ENCODE measurements around the gene MGAT5.

Gene MGAT5

DNA sequence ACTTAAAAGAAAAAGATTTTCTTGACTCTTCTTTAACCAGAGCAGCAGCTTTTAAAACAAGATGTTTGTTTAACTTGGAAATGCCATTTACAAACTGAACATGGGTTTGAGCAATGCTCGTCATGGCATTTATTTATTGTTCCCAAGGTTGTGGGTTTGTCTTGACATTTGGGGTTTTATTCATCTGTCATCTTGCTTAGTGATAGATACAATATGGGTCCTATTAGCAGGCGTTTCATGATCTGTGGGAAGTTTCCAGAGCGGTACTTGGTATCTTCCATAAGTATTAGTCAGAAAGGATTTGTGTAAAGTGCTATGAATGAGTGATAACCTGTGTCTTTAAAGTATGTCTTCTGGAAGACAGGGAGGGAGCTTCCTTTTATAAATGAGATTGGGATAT is 29.9 kb upstream of the MGAT5 start:
- no peak for TF ChIP-seq ZNF274 (IDR thresholded peaks at IDR 0.05; ENCODE audit: low read depth, low read length)
- H3K4me3 ChIP-seq (ENCODE audit: low read length): no peak overlapping the region

DNA sequence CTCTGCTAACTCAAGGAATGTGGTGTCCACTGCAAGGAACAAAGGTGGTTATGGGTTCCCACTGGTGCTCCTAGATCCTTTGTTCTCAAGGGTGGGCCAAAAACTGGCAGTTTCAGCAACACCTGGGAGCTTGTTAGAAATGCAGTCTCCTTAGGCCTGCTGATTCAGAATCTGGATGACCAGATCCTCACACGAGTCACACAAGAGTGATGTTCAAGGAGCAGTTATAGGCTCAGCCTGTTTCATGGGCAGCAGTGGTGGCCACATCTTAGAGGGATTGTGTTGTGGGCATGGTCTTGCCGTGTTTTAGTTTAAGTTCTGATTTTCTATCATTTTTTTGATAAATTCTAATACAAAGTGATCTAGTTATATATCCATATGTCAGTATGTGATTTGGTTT is 28.7 kb upstream of the MGAT5 start:
- TF ChIP-seq ZNF274 (IDR thresholded peaks at IDR 0.05; ENCODE audit: low read depth, low read length): no peak
- no peak overlapping the region for H3K4me3 ChIP-seq (ENCODE audit: low read length)

DNA sequence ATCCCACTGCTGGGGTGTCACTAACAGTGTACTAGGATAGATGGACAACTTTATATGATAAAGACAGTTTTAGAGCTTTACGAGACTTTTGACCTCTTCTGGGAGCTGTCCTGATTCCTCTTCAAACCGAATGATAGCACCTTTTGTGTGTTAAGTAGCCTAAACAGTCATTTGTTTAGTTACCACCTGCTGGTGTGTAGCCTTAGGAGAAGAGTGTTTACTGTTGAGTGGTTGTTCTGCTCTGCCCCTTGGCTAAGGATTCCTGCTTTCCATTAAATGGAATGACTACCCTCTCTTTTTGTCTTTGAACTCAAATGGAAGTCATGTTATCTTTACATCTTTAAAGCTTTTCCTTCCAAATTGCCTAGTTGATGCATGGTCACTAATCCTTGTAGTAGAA is 28.0 kb upstream of the MGAT5 start:
- no peak overlapping the region for H3K4me3 ChIP-seq (ENCODE audit: low read length)
- no peak for TF ChIP-seq ZNF274 (IDR thresholded peaks at IDR 0.05; ENCODE audit: low read depth, low read length)

DNA sequence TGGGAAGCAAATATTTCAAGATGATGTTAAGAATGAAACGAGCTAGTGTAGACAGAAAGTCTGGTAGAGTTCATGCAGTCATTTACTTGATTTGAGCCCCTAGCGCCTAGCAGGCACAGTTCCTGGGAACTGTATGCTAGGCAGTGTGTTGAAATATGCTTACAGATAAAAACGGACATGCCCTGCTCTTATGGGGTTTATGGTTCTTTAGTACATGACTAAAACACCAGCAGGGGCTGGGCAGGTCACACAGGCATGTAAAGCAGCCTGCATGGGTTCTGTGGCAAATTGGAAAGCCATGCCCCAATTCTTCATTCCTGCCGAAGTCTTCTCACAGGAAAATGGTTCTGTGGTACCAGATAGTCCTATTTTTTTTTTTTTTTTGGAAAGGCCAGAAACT is 27.3 kb upstream of the MGAT5 start:
- TF ChIP-seq ZNF274 (IDR thresholded peaks at IDR 0.05; ENCODE audit: low read depth, low read length): no peak
- H3K4me3 ChIP-seq (ENCODE audit: low read length): no peak overlapping the region

DNA sequence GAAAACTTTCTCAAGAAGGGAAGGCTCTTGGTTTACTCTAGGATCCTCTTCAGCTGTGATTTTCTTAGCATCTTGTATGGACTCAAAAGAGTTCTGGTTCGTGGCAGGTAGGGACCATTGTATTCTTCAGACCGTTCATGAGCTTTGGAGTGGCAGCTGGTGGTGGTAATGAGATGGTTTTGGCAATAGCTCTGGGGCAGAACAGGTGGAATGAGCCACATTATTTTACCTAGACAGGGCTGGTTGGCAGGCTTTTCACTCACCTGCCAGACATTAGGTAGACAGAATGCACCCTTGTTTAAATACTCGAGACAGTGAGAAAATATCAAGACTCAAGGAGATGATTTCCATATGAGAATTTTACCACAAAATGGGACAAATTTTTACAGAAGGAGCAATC is 26.2 kb upstream of the MGAT5 start:
- no peak for TF ChIP-seq ZNF274 (IDR thresholded peaks at IDR 0.05; ENCODE audit: low read depth, low read length)
- no peak overlapping the region for H3K4me3 ChIP-seq (ENCODE audit: low read length)

DNA sequence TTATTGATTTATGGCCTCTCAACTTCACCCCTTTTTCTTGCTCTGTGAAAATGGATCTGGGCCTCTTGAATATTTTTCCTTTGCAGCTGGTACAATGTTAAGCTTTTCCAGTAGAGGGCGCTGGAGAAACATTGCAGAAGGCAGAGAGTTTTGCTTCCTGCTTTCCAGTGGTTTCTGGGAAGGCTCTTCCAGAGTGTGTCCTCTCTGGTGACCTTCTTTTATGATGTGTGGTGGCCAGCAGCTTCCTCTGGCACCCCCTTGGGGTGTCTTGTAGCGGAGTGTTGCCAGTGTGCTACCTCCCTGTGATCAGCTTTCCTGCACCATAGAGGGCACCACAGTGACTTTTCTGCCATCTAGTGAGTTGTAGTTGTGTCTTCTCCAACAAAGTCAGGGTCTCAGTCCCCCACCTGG is 25.4 kb upstream of the MGAT5 start:
- H3K4me3 ChIP-seq (ENCODE audit: low read length): no peak overlapping the region
- TF ChIP-seq ZNF274 (IDR thresholded peaks at IDR 0.05; ENCODE audit: low read depth, low read length): no peak

DNA sequence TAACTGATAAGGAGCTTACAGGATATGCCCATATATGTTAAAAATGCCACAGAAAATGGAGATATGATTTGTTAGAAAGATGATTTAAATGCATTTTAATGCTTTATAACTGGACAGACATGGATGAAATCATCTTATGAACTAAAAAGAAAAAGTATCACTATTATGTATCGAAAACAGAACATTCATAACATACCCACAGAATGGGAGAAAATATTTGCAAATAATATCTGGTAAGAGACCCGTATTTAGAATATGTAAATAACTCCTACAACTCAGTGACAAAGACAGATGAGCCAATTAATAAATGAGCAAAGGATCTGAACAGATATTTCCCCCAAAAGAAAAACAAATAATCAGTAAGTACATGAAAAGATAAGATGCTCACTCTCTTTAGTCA is 24.3 kb upstream of the MGAT5 start:
- TF ChIP-seq ZNF274 (IDR thresholded peaks at IDR 0.05; ENCODE audit: low read depth, low read length): no peak
- H3K4me3 ChIP-seq (ENCODE audit: low read length): no peak overlapping the region

DNA sequence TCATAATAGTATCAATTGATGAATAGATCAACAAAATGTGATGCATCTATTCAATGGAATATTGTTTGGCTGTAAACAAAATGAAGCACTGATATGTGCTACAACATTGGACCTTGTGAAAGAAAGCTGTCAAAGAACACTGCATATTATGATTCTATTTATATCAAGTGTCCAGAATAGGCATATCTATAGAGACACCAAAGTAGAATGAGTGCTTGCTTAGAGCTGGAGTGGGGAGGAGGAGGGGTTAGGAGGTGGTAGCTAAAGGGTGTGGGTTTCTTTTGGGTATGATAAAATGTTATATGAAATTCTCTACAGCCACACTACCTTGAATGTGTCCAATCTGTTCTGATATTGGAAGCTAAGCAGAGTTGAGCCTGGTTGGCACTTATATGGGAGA is 23.0 kb upstream of the MGAT5 start:
- no peak overlapping the region for H3K4me3 ChIP-seq (ENCODE audit: low read length)
- TF ChIP-seq ZNF274 (IDR thresholded peaks at IDR 0.05; ENCODE audit: low read depth, low read length): no peak

DNA sequence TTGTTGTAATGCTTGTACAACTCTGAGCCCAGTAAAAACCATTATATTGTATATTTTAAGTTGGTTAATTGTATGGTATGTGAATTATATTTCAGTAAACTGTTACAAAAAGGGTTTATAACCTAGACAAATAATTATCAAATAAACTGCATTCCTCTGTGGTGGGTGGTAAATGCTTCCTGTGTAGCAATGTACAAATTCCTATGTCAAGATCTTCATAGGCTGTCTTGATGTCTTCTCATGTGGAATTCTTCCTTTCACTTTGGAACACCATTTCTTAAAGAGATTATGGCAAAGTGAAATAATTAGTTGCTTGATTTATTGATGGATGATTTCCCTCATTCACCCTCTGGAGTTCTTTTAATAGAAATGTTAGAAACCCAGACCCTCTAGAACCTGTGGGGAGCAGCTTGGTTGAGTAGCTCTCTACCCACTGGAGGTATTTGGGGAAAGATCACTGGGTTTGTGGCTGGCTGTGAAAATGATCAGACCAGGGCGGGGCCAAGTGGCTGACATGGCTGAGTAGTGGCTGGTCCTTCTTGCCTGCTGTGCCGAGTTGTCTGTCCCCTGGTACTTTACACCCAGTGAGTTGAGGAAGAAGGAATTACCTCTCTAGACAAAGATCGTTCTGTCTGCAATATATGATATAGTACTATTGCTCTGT is 22.4 kb upstream of the MGAT5 start:
- no peak for TF ChIP-seq ZNF274 (IDR thresholded peaks at IDR 0.05; ENCODE audit: low read depth, low read length)

DNA sequence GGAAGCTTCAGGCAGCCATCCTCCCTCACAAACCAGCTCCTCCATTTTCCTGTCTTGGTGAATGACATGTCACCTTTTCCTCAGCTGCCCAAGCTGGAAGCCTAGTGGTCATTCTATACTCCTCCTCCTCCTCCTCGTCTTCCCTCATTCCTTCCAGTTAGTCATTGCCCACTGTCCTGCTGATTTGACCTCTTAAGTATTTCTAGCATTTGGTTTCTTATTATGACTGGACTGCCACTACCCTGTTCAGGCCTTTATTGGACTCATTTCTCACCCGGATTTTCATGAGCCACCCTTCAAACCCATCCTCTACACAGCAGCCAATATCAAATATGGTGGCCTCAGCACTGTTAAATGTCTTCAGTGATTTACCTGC is 21.9 kb upstream of the MGAT5 start:
- H3K4me3 ChIP-seq (ENCODE audit: low read length): peak overlapping the region; percentile 21; the same call in 1 of the 2 replicates

More for the DNA sequence above, 22.4 kb upstream of the MGAT5 start:
- H3K4me3 ChIP-seq (ENCODE audit: low read length): peak overlapping the region; percentile 21; the same call in 1 of the 2 replicates

DNA sequence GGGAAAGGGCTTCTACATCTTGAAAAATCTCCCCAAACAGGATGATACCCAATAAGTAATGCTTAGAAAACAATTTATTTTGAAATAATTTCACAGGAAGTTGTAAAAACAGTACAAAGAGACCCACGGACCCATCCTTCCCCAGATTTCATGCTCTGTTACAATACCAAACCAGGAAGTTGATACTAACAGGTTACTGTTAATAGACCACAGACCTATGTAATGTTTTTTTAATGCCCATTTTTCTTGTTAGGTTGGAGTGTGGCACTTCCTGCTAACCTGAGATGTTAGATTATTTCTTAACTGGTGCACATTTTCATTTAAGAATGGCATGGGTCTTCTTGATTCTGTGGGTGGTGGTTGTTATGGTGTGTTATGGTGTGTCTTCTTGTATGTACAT is 21.4 kb upstream of the MGAT5 start:
- no peak for TF ChIP-seq ZNF274 (IDR thresholded peaks at IDR 0.05; ENCODE audit: low read depth, low read length)
- H3K4me3 ChIP-seq (ENCODE audit: low read length): no peak overlapping the region; the same call in 1 of the 2 replicates

More for the DNA sequence above, 21.9 kb upstream of the MGAT5 start:
- TF ChIP-seq ZNF274 (IDR thresholded peaks at IDR 0.05; ENCODE audit: low read depth, low read length): no peak

DNA sequence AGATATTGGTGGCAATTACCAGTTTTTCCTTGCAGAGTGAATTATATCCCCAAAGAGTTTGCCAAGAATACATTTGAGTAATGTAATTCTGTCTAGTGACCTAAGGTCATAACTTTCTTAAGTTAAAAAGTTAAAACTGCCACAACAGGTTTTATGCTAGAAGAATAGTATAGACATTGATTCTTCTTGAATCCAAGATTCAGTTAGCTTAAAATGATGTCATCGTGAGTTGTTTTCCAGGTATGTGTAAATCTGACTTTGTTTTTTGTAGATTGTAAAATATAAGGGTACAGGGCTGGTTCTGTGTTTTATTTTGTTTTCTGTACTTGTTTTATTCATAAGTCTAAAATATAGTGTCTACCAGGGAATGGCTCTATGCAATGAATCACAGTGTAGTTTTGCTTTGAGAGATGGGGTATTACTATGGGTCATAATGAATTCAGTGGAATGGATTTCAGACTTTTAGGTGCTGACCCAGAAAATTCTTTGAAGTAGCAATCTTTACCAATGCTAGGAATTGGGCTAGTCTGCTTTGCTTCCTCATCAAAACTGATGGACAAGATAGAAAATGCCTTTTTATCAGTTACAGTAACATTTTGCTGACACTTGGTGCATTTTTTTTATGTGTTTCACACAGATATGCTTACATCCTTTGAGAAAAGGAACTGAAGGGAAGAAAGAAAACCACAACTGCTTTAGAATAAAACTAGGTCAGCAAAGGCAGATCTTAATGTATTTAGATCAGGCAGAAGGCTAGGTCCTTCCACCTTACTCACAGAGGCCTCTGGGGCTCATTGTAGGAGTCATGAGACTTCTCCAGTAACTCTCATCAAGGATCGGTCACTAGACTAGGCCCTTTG is 20.8 kb upstream of the MGAT5 start:
- H3K4me3 ChIP-seq (ENCODE audit: low read length): peak overlapping the region; percentile 54
- TF ChIP-seq ZNF274 (IDR thresholded peaks at IDR 0.05; ENCODE audit: low read depth, low read length): no peak

DNA sequence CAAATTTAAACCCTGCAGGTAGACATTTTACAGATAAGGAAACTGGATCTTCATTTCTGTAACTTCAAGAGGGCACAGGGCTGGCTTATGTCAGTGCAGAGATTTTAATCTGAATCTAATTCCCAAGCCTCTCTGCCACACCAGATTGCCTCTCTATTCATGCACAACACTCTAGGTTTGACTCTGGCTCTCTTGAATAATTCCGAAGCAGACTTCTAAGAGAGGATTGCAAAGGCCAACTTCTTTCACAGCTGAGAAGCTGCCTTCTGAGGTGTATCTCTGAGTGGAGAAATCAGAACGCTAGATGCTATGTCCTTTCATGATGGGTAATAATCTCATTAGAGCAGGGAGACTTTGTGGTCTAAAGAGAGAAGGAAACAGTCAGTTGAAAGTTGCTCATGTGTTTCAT is 20.1 kb upstream of the MGAT5 start:
- peak overlapping the region; percentile 54; the same call in 1 of the 2 replicates for H3K4me3 ChIP-seq (ENCODE audit: low read length)
- no peak for TF ChIP-seq ZNF274 (IDR thresholded peaks at IDR 0.05; ENCODE audit: low read depth, low read length)

DNA sequence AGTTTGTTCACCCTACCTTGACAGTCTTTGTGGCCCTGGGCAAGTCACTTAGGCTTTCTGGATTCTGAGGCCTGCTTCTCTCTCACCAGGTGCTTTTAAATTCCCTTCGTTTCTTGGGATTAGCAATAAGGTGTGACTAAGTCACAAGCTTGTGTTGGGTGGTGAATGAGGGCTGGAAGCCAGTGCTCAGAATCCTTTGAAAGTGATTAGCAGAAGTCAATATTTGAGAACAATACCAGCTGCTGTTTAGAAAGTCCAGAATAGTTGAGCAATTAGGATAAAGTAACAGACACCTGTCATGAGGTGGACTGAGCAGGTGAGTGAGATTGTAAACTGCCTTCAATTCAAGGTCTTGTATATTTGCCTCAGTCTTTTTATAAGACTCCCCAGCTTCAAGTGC is 19.3 kb upstream of the MGAT5 start:
- TF ChIP-seq ZNF274 (IDR thresholded peaks at IDR 0.05; ENCODE audit: low read depth, low read length): no peak
- H3K4me3 ChIP-seq (ENCODE audit: low read length): peak overlapping the region; percentile 23; the same call in 1 of the 2 replicates

DNA sequence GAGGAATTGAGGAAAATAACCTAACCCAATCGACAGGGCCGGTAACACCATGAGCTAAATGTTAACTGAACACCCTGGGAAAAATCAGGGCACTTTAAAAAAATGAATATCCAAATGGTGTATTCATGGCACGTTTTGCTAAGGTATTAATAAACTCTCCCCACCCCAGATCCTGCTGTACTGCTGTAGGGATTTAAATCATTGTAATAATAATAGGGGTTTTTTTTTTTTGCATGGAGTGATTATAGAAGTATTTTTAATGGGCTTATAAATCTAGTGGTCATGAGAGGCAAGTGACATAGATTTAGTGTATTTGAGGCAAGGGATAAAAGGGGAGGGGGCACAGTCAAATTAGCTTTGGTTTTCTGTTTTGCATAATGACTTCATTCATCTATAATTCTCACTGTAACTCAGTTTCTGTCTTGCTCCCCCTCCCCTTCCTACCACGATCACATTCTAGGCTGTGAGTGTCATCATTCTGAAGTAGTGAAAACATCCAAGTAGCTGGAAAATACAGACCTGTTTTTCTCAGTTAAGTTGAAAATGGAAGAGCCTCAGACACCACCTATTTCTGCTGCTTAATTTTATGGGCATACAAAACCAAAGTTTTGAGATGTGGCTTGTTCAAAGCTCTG is 18.2 kb upstream of the MGAT5 start:
- TF ChIP-seq ZNF274 (IDR thresholded peaks at IDR 0.05; ENCODE audit: low read depth, low read length): no peak
- no peak overlapping the region for H3K4me3 ChIP-seq (ENCODE audit: low read length)

Data from GM08714 (cell line).